CD4-positive, alpha-beta T cell treated with Interleukin-15 for 1 hour (primary cell): Measurements from ENCODE around the gene FHIP2A.
"Not testable (repeated sequence)": the region's sequence is repeated elsewhere in the genome, so short reads cannot be mapped to it uniquely, and the experiment has no call there.

Source experiments
- DNase-seq: peaks from one replicate; pipeline ENCODE4 v3.0.0-alpha.2; 2020

The FHIP2A gene, protein sequence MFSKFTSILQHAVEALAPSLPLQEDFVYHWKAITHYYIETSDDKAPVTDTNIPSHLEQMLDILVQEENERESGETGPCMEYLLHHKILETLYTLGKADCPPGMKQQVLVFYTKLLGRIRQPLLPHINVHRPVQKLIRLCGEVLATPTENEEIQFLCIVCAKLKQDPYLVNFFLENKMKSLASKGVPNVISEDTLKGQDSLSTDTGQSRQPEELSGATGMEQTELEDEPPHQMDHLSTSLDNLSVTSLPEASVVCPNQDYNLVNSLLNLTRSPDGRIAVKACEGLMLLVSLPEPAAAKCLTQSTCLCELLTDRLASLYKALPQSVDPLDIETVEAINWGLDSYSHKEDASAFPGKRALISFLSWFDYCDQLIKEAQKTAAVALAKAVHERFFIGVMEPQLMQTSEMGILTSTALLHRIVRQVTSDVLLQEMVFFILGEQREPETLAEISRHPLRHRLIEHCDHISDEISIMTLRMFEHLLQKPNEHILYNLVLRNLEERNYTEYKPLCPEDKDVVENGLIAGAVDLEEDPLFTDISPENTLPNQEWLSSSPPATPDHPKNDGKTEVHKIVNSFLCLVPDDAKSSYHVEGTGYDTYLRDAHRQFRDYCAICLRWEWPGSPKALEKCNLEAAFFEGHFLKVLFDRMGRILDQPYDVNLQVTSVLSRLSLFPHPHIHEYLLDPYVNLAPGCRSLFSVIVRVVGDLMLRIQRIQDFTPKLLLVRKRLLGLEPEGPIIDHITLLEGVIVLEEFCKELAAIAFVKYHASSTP

DNA sequence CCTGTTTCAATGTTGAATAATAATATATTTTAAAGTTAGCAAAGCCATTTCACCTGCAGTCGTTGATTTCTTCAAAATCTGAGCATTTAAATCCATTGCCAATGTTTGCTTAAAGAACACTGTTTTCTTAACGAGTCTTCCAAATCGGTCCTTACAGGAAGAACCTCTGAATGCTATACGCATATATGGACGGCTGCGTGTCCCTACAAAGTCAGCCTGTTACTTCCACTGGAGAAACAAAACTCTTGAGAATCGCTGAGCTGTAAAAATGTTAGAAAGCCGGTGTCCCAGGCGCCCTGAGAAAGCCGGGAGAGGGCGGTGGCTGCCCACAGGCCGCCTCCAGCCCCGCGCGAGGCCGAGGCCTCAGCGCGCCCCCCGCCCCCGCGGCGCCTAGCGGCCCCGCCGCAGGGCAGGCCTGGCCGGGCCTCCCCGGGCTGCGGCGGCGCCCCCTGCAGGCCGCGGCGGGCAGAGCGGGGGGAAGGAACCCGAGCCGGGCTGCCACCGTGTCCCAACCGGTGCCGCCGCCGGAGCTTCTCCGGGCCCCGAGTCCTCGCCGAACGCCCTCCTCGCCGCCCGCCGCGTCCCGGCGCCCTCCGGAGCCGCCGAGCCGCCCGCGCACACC lies at the start of gene FHIP2A:
TSS of gene FHIP2A (plus strand) at position 488 of the 622 bp plus-strand sequence. CDS start 299 bp downstream, outside the sequence.
- DNase-seq, result peak; percentile 81

DNA sequence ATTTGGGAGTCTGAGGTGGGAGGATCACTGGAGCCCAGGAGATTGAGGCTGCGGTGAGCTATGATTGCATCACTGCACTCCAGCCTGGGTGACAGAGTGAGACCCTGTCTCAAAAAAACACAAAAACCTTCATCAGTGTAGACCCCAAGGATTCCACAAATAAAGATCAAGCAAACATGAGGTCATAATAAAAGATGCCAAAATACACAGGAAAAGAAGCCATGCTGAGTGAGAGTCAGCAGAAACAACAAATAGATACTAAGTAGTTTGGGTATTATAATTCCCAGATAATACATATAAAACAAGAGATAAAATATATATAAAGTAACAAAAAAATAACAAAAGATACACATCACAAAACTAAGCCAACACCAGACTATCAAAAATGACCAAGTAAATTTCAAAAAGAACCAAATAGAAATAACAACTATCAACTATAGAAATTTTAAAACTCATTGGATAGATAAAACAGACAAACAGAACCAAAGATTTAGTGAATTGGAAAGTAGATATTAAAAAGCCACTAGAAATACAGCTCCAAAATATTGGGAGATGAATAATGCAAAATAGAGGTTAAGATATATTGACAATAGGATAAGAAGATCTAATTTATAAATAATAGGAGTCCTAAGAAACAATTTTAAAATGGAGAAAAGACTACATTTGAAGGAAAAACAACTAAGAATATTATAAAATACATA lies 48.9 kb upstream of the FHIP2A start:
- DNase-seq, result no peak

DNA sequence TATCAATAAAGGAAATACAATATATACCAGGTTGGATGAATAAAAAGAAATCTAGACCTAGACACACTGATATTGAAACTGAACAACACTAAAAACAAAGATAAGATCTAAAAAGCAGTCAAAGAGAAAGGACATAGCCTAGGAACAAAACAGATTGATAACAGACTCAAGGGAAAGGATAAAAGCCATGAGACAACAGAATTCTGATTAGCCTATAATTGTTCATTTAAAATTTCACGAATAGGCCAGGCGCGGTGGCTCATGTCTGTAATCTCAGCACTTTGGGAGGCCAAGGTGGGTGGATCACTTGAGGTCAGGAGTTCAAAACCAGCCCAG lies 48.4 kb upstream of the FHIP2A start:
- no peak for DNase-seq

DNA sequence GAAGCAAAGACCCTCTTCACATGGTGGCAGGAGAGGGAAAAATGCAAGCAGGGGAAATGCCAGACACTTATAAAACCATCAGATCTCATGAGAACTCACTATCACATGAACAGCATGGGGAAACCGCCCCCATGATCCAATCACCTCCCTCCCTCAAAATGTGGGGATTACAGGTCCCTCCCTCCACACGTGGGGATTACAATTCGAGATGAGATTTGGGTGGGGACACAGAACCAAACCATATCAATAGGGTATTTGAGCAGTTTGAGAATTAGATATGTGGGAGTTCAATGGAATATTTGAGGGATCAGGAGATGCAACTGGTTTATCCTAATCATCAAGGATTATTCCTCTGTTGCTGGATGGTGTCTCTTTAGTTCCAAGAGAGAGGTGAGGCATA lies 46.5 kb upstream of the FHIP2A start:
- not testable (repeated sequence) for DNase-seq

DNA sequence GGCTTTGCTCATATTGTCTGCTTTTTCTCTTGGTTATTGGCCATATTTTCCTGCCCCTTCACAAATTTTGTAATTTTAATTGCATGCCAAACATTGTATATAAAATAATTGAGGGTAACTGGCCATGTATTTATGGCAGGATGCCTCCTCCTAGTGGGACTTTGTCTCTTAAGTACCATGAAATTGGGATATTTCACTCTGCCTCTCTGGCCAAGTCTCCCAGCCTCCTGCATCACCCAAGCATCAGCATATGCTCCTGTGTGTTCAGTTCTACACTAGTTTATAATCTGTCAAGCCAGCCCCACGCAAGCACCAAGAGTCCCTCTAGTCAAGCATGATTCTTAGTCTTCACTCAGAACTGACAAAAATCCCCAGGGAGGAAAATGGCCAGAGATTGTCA lies 44.2 kb upstream of the FHIP2A start:
- no peak for DNase-seq

DNA sequence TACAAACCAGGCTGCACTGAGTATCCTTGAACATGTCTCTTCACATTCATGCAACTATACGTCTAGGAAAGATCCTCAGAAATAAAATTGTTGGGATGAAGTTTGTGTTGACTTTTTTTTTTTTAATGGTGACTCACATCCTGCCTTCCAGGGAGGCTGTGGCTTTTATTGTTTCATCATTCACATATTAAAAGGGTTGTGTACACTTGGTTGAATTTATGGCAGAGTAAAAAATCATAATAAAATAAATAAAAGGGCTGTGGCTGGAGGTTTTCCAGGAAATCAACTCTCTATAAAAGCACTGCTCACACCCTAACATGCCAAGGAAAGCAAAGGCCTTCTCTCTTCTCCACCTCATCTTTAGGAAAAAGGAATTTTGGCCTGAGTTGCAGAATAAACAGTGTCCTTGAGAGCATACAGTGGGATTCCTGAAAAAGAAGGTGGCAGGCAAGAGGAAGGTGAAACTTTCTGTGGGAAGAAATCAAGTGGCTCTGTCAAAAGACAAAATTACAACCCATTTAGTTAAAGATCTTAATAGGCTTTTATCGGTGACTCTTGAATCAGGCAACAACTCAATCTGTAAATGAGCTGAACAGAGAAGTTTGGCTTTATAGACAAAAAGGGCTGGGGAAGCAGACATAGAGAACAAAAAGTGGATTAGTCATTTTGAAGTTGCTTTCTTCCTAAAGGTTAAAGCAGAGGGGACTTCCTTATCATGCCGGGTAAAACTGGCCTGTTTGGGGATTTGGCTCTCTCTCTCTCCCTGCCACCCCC lies 41.6 kb upstream of the FHIP2A start:
- DNase-seq, result no peak

DNA sequence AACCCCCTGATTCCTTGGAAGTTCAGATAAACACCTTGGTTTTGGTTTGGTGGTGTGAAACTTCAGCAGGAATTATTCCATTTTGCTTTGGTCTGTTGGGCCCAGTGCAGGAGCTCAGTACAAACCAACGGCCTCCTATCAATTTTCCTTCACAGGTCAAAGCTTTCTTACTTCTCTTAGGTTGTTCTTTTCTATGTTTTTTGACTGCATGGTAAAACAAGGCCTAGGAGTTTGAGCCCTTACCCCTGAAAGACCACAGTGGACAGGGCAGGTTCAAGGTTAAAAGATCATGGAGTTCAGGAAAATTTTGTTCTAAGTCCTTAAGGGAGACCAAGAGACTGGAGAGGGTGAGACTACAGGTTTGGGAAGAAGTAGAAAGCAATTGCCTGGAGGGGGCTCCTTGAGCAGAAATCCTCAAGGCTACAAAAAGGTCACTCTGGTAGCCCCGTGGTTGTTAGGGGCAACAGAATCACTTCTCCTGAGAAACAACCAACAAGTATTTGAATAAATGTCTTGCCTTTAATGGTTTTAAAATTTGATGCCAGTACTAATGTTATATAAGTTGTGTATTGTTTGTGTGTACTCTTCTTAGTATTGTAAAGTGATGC lies 40.9 kb upstream of the FHIP2A start:
- DNase-seq, result no peak

DNA sequence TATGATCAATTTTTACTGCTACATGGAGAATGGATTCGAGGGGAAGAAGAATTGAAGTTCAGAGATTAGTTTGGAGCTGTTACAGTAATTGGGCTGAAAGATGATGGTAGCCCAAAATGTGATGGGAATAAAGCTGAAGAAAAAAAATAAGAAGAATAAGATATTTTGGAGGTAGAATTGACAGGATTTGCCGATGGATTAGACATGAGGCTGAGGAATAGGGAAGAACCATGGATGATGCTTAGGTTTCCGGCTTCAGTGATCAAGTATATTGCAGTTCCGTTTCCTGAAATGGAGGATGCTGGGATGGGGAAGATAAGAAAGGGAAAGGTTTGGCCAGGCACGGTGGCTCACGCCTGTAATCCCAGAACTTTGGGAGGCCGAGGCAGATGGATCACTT lies 38.9 kb upstream of the FHIP2A start:
- DNase-seq, result no peak

DNA sequence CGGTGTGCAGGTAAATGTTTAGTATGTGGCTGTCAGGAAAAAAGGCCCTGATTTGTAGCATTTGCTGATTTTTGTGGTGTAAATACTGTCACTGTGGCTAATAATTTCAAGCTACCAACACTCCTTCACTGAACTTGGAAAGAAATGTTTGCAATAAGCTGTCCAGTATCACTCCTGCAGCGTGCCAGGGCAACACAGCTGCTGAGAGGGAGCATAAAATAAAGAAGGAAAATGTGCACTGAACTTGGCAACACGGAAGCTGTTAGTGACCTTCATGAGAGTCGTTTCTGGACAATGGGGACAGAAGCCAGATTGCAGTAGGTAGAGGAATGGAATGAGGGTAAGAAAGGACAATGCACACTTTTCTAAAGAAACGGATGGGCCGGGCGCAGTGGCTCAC lies 37.9 kb upstream of the FHIP2A start:
- no peak for DNase-seq

DNA sequence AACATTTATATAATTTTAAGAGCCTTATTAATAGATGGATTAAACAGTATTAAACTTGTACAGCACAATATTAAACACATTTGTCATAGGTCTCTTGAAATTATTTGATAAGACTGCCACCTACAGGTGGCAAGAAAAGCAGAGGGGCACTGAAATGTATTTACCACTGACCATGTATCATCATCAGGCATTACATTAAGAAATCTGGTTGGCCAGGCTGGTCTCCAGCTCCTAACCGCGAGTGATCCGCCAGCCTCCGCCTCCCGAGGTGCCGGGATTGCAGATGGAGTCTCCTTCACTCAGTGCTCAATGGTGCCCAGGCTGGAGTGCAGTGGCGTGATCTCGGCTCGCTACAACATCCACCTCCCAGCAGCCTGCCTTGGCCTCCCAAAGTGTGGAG lies 35.1 kb upstream of the FHIP2A start:
- DNase-seq, result not testable (repeated sequence)

DNA sequence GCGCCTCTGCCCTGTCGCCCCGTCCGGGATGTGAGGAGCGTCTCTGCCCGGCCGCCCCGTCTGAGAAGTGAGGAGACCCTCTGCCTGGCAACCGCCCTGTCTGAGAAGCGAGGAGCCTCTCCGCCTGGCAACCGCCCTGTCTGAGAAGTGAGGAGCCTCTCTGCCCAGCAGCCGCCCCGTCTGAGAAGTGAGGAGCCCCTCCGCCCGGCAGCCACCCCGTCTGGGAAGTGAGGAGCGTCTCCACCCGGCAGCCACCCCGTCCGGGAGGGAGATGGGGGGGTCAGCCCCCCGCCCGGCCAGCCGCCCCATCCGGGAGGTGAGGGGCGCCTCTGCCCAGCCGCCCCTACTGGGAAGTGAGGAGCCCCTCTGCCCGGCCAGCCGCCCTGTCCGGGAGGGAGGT lies 34.4 kb upstream of the FHIP2A start:
- DNase-seq, result not testable (repeated sequence)

DNA sequence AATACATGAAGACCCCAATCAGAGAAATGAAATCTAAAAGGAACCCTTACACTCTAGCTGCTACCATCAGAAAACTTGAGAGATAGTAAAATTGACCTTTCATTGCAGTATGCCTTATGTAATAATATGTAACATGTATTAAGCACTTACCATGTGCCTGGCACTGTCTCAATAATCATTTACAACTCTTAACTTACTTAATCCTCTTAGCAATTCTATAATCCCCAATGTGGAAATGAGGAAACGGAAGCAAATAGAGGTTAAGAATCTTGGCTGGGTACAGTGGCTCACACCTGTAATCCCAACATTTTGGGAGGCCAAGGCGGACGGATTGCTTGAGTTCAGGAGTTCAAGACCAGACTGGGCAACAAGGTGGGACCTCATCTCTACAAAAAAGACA lies 29.8 kb upstream of the FHIP2A start:
- DNase-seq, result no peak

DNA sequence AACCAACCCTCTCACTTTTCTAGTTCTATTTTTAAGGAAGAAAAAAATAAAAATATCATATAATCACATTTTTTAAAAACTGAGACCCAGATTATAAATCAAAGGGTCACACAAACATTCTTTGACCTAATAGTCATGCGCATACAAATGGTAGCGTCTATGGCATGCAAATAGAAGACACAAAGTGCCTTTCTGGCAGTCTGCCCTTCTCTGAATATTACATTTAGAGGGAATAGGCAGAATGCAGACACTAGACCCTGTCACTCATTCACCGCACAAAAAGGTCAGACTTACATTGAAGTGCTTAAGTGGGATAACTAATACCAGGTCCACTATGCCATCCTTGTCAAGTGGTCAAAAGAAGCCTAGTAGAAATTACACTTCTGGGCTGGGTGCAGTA lies 26.5 kb upstream of the FHIP2A start:
- DNase-seq, result no peak

DNA sequence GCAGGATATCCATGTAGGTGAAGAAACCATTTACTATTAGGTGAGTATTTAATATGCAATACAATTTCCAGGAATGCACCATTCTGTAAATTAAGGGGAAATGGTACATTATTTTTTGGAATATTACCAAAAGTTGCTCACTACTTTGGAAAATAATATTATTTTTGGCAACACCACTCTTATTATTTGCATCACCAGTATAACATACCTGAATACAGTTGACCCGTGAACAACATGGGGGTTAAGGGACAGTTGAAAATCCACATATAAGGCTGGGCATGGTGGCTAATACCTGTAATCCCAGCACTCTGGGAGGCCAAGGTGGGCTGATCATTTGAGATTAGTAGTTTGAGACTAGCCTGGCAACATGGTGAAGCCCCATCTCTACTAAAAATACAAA lies 21.2 kb upstream of the FHIP2A start:
- DNase-seq, result no peak

DNA sequence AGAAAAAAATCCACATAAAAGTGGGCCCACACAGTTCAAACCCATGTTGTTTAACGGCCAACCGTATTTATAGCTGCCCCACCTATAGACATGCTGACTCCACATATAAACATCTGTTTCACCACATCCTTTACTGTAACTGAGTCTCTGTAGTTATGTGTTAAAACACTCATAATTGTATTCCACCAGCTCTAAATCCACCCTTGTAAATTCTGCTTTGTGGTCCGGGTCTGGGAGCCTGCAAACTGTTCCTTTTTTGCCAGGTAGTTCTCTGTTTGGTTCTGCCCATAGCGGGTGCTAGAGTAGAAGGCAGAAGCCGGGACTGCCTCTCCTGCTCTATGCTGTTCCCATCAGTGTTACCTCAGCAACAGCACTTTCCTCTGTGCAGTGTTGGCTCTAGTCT lies 20.2 kb upstream of the FHIP2A start:
- no peak for DNase-seq

DNA sequence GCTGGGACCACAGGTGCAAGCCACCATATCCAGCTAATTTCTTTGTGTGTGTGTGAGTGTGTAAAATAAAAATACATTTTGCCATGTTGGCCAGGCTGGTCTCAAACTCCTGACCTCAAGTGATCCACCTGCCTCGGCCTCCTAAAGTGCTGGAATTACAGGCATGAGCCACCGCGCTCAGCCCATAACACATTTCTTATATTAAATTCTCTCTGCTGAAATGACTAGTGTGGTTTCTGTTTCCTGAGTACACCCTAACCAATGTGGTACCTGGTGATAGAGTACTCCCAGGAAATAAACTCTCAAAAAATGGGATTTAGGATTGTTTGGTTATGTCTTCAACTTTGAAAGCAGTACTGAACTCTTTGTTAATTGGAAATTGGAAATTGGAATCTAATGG lies 19.4 kb upstream of the FHIP2A start:
- no peak for DNase-seq

DNA sequence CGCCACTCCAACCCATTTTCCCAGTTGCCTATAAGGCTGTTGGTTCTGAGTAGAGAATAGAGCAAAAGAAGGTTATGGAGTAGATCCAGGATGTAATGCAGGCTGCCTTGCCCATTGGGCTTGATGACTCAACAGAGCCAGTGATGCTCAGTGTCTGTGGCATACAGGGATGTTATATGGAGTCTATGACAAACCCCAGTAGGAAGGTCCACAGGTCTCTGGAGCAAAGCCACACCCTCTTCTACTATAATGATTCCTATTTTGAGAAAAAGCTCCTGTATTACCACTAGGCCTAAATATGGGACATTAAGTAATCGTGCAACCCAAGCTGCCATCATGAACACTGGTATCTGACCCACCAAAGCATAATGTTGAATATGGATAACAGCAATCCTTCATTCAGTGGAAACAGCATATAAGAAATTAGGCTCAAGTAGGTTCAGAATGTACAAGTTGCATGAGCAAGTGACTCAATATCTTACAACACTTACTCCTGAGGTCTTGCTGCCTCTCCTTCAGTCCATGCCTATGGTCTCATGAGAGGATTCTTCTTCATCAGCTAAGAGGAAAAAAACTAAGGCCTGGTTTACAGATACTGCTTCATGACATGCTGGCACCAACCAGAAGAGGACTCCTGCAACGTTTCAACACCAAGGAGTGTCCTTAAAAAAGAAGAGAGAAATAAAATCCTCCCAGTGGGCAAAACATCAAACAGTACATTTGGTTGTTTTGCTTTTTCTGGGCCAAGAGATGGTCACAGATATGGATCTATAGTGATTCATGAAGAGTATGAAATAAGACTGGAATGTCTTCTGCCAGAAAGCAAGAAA lies 14.8 kb upstream of the FHIP2A start:
- no peak for DNase-seq

DNA sequence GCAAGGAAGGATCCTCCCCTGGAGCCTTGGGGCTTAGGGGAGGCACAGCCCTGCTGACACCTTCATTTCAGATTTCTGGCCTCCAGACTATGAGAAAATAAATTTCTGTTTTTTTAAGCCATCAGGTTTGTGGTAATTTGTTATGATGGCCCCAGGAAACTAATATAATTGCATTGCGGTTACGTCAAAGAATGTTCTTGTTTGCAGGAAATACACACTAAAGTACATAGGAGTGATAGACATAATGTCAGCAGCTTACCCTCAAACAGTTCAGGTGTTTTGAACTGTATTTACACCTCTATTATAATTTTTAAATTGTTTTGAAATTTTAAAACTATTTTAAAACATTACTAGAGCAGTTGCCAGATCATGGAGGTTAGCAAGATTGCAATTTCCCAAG lies 12.6 kb upstream of the FHIP2A start:
- DNase-seq, result no peak

DNA sequence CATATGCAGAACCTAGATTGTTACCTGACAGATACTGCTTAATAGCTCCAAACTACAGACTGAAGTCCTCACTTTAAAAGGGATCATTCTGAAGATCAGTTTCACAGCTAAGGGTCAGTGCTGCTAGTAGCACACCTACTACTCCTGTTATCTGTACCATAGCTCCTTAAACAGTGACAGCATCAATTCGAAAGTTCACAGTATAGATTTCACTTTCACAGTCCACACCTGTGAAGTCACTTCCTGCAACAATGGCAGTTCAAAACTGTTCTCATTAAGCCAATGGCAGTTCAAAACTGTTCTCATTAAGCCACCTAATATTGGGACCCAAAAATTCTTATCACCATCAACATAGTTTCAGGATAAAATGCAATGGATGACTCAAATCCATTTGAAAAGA lies 10.7 kb upstream of the FHIP2A start:
- no peak for DNase-seq

DNA sequence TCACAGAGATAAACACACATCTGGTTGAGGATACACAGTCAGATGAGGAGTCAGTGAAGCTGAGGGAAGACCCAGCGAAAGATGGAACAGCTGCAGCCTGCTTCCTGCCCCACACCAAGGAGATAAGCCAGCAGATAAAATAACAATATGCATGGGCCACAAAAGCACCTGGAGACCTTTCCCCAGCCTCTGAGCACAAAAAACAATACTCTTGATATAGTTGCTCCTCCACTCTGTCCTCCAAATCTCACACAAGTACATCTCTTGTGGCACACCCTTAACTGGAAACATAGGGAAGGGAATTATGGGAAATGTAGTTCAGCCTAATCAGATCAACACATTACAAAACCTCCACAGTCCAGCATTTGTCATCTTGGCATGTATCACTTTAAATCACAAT lies 9.7 kb upstream of the FHIP2A start:
- no peak for DNase-seq

DNA sequence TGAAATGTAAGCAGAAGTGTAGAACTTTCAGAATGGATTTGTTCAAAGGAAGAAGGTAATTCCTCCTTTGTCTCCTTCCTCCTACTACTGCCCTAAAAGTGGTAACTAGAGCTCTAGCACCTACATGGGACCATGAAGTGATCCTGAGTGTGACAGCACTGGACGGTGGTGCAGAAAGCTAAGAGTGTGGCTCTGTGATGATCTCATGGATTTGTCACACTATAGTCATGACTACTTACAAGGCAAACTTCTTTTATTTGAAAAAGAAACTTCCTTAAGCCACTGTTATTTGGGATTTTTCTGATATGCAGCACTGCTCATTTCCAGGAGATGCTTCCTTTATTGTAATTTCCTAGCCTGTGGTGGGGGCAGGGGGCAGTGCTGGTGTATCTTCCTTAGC lies 5.8 kb upstream of the FHIP2A start:
- DNase-seq, result no peak
